ENCODE data around the gene GLIS1. TPM values are rescaled to one million over a fixed set of nuclear protein-coding genes. Genes with fewer than 3 reads are reported as not detected.

The GLIS1 gene
- total RNA-seq, 2 donors from 2014 or later = 2.6 TPM; not detected in 1

GRCh38 chr1:53690411-53690810 is 48.6 kb downstream of the GLIS1 start:
- ATAC-seq (ENCODE audit: insufficient number of reproducible peaks, low FRiP score, low read depth) = no peak
- no peak for TF ChIP-seq CTCF (IDR thresholded peaks at IDR 0.05)
- no peaks in the 10 kb centered on the region for H3K9me3 ChIP-seq
- H3K4me1 ChIP-seq (ENCODE audit: control insufficient read depth in 1 of 2, low read depth in 2 of 2) = no peaks in the 10 kb centered on the region
- no peak for DNase-seq (ENCODE audit: low spot score)
- H3K27me3 ChIP-seq (replicated peaks; ENCODE audit: insufficient read depth) = no peaks in the 10 kb centered on the region
- H3K36me3 ChIP-seq = no peaks in the 10 kb centered on the region
- no peak overlapping the region for H3K4me3 ChIP-seq
- no peak overlapping the region for H3K27ac ChIP-seq

- no peak for ATAC-seq (ENCODE audit: insufficient number of reproducible peaks, low FRiP score, low read depth)
- Histone ChIP-seq H3K9me3 (no peaks in the 10 kb centered on the region), H3K27me3 (replicated peaks; ENCODE audit: insufficient read depth) (no peaks in the 10 kb centered on the region), H3K4me3 (no peak overlapping the region), H3K27ac (no peak overlapping the region), H3K36me3 (no peaks in the 10 kb centered on the region), H3K4me1 (ENCODE audit: control insufficient read depth in 1 of 2, low read depth in 2 of 2) (no peaks in the 10 kb centered on the region)
- DNase-seq (ENCODE audit: low spot score) = no peak
- no peak for TF ChIP-seq CTCF (IDR thresholded peaks at IDR 0.05)
Observed at GRCh38 chr1:53689736-53690326, 49.1 kb downstream of the GLIS1 start.

DNA sequence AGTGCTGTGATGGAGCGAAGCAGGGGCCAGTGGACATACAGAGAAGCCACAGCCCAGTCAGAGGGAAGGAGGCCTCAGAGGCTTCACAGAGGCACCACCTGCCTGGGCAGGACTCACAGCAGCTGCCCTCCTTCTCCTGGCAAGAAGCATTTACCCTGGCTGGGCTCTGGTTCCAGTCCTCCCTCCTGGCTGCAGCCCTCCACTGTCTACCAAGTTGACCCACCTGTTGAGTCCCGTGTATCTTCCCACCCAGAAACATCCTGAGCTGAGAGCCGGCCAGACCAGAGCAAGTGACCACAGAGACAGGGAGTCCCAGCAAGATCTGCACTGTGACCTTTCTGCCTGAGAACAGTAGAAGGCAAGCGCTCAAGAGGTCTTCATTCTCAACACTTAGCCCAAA is 49.7 kb downstream of the GLIS1 start:
- H3K4me1 ChIP-seq (ENCODE audit: control insufficient read depth in 1 of 2, low read depth in 2 of 2) = no peaks in the 10 kb centered on the region
- DNase-seq (ENCODE audit: low spot score) (no peak), ATAC-seq (ENCODE audit: insufficient number of reproducible peaks, low FRiP score, low read depth) (no peak)
- H3K4me3 ChIP-seq = no peak overlapping the region
- H3K36me3 ChIP-seq = no peaks in the 10 kb centered on the region
- TF ChIP-seq CTCF (IDR thresholded peaks at IDR 0.05) = no peak
- no peaks in the 10 kb centered on the region for H3K9me3 ChIP-seq
- H3K27ac ChIP-seq = no peak overlapping the region
- H3K27me3 ChIP-seq (replicated peaks; ENCODE audit: insufficient read depth) = no peaks in the 10 kb centered on the region

DNA sequence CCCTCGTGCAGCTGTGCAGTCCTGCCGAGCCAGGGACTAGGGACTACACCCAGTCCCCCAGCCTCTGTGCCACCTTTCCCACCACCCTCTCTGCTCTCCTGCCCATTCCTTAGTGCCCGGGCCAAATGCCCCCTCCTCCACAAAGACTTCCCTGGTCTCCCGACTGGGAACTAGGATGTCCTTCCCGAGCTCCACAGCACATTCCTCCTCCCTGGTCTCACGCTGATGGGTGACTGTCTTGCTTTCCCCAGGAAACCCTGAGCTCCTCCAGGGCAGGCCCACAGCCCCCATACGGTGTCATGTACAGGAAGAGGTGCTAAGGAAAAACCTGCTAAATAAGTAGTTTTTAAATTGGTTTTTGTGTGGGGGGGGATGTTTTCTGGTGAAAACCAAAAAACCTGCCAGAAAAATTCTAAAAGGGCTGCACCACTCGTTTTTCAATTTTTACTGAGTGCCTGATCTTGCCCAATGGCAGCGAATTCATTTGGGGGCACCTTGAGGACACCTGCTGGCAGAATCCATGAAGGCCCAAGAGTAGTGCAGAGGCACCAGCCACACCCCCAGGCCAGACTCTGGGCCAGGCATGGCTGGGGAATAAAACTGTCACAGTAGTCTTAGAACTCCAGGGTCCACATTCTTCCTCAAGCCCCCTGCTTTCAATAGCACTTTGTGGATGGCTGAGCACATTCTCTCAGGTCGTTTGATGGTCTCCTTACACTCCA is 50.4 kb downstream of the GLIS1 start:
- no peak for TF ChIP-seq CTCF (IDR thresholded peaks at IDR 0.05)
- ATAC-seq (ENCODE audit: insufficient number of reproducible peaks, low FRiP score, low read depth) (no peak), DNase-seq (ENCODE audit: low spot score) (no peak)
- Histone ChIP-seq H3K4me3 (no peak overlapping the region), H3K4me1 (ENCODE audit: control insufficient read depth in 1 of 2, low read depth in 2 of 2) (no peaks in the 10 kb centered on the region), H3K9me3 (no peaks in the 10 kb centered on the region), H3K36me3 (no peaks in the 10 kb centered on the region), H3K27me3 (replicated peaks; ENCODE audit: insufficient read depth) (no peaks in the 10 kb centered on the region), H3K27ac (no peak overlapping the region)

DNA sequence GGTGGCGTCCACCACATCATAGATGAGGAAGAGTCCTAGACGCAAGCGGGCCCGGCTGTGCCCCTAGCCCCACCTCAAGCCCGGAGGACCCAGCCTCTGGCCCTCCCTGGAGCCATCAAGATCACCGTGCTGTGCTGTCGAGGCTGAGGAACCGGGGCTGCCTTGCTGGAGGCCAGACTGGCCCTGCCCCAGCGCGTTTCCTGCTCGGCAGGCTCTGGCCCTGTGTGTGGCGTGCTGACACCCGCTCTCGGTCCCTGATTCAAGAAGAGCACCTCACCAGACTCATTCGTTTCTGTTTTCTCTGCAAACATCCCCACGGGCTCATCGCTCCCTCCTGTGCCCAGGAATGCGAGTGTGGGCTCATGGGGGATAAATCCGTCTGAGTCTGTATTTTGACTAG is 51.1 kb downstream of the GLIS1 start:
- Histone ChIP-seq H3K4me1 (ENCODE audit: control insufficient read depth in 1 of 2, low read depth in 2 of 2) (no peaks in the 10 kb centered on the region), H3K27ac (no peak overlapping the region), H3K36me3 (no peaks in the 10 kb centered on the region), H3K27me3 (replicated peaks; ENCODE audit: insufficient read depth) (no peaks in the 10 kb centered on the region), H3K9me3 (no peaks in the 10 kb centered on the region), H3K4me3 (no peak overlapping the region)
- DNase-seq (ENCODE audit: low spot score) (no peak), ATAC-seq (ENCODE audit: insufficient number of reproducible peaks, low FRiP score, low read depth) (no peak)
- no peak for TF ChIP-seq CTCF (IDR thresholded peaks at IDR 0.05)

Data from thoracic aorta (tissue), 2 donors.